Measurements from ENCODE around the gene RAD51.

DNA sequence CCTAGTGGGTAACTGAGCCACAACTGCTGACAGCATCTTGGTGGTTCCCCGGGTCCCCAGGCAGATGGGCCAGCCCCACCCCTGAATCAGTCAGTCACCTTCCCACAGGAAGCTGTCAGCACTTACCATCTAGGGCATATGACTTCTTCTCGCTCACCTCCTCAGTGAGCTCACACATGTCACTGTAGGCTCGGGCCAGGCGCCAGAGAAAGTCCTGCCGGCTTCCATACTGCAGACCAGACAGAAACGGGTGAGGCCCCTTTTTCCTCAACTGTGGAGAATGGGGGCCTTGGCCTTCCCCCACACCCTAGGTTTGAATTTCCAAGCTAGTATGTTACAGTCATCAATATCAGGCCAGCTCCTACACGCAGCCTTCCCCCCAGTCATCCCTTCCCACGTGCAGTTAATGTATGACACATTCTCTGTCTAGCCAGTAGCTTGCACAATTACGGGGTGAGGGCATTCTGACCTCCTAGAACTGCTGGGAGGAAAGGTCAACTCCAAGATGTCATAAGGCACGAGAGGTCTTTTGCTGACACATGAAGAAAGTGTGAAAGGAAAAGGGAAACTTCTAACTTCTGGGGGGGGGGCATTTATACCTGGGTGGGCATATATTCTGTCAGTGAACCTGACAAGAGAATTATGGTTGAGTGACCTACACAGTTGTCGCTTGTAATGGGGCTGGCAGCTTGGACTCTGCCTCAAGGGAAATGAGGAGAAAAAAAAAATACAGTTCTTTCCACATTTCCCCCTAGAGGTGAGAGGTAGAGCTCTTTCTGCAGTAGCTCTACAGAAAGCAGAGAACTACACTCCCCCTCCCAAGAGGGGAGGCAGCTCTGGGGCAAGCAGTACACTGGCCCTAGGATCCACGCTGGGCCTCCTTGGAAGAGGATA, 49.2 kb downstream of the RAD51 start:
- TF ChIP-seq, protein P1, sequence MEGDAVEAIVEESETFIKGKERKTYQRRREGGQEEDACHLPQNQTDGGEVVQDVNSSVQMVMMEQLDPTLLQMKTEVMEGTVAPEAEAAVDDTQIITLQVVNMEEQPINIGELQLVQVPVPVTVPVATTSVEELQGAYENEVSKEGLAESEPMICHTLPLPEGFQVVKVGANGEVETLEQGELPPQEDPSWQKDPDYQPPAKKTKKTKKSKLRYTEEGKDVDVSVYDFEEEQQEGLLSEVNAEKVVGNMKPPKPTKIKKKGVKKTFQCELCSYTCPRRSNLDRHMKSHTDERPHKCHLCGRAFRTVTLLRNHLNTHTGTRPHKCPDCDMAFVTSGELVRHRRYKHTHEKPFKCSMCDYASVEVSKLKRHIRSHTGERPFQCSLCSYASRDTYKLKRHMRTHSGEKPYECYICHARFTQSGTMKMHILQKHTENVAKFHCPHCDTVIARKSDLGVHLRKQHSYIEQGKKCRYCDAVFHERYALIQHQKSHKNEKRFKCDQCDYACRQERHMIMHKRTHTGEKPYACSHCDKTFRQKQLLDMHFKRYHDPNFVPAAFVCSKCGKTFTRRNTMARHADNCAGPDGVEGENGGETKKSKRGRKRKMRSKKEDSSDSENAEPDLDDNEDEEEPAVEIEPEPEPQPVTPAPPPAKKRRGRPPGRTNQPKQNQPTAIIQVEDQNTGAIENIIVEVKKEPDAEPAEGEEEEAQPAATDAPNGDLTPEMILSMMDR (IDR thresholded peaks at IDR 0.05): no peak
- peak in 1 of 4 donors; percentile 63 for TF ChIP-seq EP300 (IDR thresholded peaks at IDR 0.05)
- TF ChIP-seq POLR2A (IDR thresholded peaks at IDR 0.05): no peak

All from upper lobe of left lung (tissue), 4 donors.